Measurements from ENCODE around the gene WDR46.

- TF ChIP-seq, protein P1, sequence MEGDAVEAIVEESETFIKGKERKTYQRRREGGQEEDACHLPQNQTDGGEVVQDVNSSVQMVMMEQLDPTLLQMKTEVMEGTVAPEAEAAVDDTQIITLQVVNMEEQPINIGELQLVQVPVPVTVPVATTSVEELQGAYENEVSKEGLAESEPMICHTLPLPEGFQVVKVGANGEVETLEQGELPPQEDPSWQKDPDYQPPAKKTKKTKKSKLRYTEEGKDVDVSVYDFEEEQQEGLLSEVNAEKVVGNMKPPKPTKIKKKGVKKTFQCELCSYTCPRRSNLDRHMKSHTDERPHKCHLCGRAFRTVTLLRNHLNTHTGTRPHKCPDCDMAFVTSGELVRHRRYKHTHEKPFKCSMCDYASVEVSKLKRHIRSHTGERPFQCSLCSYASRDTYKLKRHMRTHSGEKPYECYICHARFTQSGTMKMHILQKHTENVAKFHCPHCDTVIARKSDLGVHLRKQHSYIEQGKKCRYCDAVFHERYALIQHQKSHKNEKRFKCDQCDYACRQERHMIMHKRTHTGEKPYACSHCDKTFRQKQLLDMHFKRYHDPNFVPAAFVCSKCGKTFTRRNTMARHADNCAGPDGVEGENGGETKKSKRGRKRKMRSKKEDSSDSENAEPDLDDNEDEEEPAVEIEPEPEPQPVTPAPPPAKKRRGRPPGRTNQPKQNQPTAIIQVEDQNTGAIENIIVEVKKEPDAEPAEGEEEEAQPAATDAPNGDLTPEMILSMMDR (IDR thresholded peaks at IDR 0.05) = no peak
- TF ChIP-seq EP300 (IDR thresholded peaks at IDR 0.05) = no peak
Observed at GRCh38 chr6:33279971-33280511, 9.0 kb downstream of the WDR46 start.

Data from ovary (tissue), 3 donors.